Measurements from ENCODE around the gene PRKD2. TPM values are rescaled to one million over a fixed set of nuclear protein-coding genes. Genes with fewer than 3 reads are reported as not detected.

PRKD2 gene
- total RNA-seq, 1 experiment from 2014 or later, result 45.1 TPM

DNA sequence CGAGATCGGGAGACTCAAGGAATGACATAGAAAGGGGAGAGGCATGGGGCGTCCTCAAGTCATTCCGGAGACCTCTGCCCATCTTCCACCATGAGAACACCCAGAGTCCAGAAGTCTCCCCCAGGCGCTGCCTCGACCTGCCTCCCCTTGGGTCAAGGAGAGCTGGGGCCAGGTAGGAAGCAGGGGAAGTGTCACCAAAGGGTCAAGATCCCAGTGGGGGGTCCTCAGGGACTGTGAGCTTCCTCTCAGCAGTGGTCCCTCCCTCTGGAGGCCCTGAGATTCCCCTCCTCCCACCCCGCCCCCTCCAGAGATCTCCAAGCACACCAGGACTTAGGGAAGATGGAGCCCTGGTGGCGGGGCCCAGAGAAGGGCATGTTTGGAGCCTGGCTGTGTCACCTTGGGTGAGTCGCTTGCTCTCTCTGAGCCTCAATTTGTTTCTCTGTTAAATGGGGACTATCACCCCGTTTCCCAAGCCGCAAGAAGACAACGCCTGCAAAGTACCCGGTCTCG lies 56.9 kb downstream of the PRKD2 start:
- Histone ChIP-seq H3K27me3 (replicated peaks; ENCODE audit: insufficient read depth, low read depth, low read length, poor library complexity) (no peaks in the 10 kb centered on the region), H3K36me3 (ENCODE audit: insufficient read depth, low read length, poor library complexity, severe bottlenecking) (no peaks in the 10 kb centered on the region), H3K4me3 (ENCODE audit: low read depth, low read length, poor library complexity, severe bottlenecking) (peak overlapping the region; percentile 46), H3K27ac (ENCODE audit: low read depth, low read length, poor library complexity, severe bottlenecking) (no peak overlapping the region), H3K4me1 (ENCODE audit: insufficient read depth, low read length, poor library complexity, severe bottlenecking) (peaks cover 15% of the 10 kb centered on the region), H3K9me3 (ENCODE audit: low read depth, low read length, poor library complexity, severe bottlenecking) (no peaks in the 10 kb centered on the region)
- DNase-seq (ENCODE audit: low spot score), result peak; percentile 24
- intact Hi-C loops (cut with micrococcal nuclease; ENCODE audit: unreplicated experiment), result loop anchor here (2.0 kb wide), 2 partner anchors 25 to 129 kb away; no protein-coding TSS in a partner anchor
- BruUV-seq (replicated peaks), result no TSS peak
- CTCF ChIA-PET, result no interaction called here
- POLR2A ChIA-PET (ENCODE audit: low non-redundant PET), result interaction anchor here (0.6 kb wide), 1 partner anchor 35 kb away, joined by 3 read pairs; no protein-coding TSS in a partner anchor
- TF ChIP-seq, protein P1, sequence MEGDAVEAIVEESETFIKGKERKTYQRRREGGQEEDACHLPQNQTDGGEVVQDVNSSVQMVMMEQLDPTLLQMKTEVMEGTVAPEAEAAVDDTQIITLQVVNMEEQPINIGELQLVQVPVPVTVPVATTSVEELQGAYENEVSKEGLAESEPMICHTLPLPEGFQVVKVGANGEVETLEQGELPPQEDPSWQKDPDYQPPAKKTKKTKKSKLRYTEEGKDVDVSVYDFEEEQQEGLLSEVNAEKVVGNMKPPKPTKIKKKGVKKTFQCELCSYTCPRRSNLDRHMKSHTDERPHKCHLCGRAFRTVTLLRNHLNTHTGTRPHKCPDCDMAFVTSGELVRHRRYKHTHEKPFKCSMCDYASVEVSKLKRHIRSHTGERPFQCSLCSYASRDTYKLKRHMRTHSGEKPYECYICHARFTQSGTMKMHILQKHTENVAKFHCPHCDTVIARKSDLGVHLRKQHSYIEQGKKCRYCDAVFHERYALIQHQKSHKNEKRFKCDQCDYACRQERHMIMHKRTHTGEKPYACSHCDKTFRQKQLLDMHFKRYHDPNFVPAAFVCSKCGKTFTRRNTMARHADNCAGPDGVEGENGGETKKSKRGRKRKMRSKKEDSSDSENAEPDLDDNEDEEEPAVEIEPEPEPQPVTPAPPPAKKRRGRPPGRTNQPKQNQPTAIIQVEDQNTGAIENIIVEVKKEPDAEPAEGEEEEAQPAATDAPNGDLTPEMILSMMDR (conservative IDR thresholded peaks at IDR 0.05; ENCODE audit: low read depth, low read length), result no peak
- no peak for TF ChIP-seq EZH2 (IDR thresholded peaks at IDR 0.05; ENCODE audit: borderline replicate concordance, low read depth, low read length, poor library complexity, severe bottlenecking)

DNA sequence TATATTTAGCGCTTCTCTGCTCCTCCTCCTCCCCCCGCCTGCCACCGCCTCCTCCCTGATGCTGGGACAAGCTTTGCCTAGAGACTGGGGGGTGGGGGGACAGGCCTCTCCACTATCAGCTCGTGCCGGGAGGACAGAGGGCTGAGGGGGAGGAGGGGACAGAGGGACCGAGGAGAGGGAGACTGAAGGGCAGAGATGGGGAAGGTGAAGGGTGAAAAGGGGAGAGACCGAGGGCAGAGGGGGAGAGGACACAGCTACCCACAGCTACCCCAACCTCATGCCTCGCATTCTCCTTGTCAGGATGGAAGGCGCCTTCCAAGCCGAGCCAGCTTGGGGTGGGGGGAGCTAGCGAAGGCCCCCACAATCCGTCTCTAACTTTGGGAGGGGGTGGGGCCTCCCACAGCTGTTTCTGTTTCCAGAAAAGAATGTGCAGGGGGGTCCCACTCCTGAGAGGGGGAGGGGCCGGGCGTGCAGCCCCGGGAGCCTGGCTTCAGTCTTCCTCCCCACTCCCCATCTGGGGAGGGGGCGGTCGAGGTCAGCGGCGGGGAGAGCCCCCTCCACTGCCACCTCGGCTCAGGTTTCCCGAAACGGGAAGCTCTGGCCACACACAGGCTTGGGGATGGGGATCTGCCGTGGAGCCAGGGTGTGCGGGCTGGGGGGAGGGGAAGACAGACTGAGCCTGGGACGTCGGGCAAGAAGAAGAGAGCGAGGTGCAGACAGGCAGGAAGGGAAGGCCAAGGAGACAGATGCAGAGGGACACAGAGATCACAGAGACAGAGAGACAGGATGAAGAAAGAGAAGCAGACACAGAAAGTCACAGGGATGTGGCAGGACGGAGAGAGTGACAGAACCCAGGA lies 57.5 kb downstream of the PRKD2 start:
- no peaks in the 10 kb centered on the region for H3K9me3 ChIP-seq (ENCODE audit: low read depth, low read length, poor library complexity, severe bottlenecking)
- peak; percentile 33 for DNase-seq (ENCODE audit: low spot score)
- no TSS peak for BruUV-seq (replicated peaks)
- no peaks in the 10 kb centered on the region for H3K27me3 ChIP-seq (replicated peaks; ENCODE audit: insufficient read depth, low read depth, low read length, poor library complexity)
- intact Hi-C loops (cut with micrococcal nuclease; ENCODE audit: unreplicated experiment), result loop anchor here (2.0 kb wide), 2 partner anchors 25 to 129 kb away; no protein-coding TSS in a partner anchor
- no peaks in the 10 kb centered on the region for H3K36me3 ChIP-seq (ENCODE audit: insufficient read depth, low read length, poor library complexity, severe bottlenecking)
- CTCF ChIA-PET, result interaction anchor here (0.6 to 0.7 kb wide), 2 partner anchors 90 to 122 kb away, joined by 3 to 7 read pairs; no protein-coding TSS in a partner anchor
- TF ChIP-seq, protein P1 (conservative IDR thresholded peaks at IDR 0.05; ENCODE audit: low read depth, low read length), result no peak
- TF ChIP-seq EZH2 (IDR thresholded peaks at IDR 0.05; ENCODE audit: borderline replicate concordance, low read depth, low read length, poor library complexity, severe bottlenecking), result no peak
- H3K27ac ChIP-seq (ENCODE audit: low read depth, low read length, poor library complexity, severe bottlenecking), result no peak overlapping the region
- POLR2A ChIA-PET (ENCODE audit: low non-redundant PET), result interaction anchor here (0.6 kb wide), 1 partner anchor 36 kb away, joined by 3 read pairs; no protein-coding TSS in a partner anchor
- peak overlapping the region; percentile 46 for H3K4me3 ChIP-seq (ENCODE audit: low read depth, low read length, poor library complexity, severe bottlenecking)
- peaks cover 15% of the 10 kb centered on the region for H3K4me1 ChIP-seq (ENCODE audit: insufficient read depth, low read length, poor library complexity, severe bottlenecking)

DNA sequence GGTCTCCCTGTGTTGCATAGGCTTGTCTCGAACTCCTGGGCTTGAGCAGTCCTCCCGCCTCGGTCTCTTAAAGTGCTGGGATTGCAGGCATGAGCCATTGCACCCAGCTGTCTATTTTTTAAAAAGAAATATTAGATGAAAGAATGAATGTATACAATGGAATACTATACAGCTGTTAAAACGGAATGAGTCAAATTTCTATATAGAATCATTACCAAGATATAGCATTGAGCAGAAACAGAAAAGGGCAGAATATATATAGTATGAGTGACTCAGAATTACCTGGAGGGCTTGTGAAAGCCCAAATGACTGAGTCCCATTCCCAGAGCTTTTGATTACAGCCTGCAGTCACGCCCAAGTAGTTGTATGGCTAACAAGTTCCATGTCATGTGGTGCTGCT lies 60.4 kb downstream of the PRKD2 start:
- CTCF ChIA-PET, result interaction anchor here (0.7 kb wide), 1 partner anchor 41 kb away, joined by 5 read pairs; no protein-coding TSS in a partner anchor

More for the DNA sequence above, 60.4 kb downstream of the PRKD2 start:
- Histone ChIP-seq H3K27ac (ENCODE audit: low read depth, low read length, poor library complexity, severe bottlenecking) (no peak overlapping the region), H3K36me3 (ENCODE audit: insufficient read depth, low read length, poor library complexity, severe bottlenecking) (no peaks in the 10 kb centered on the region), H3K4me3 (ENCODE audit: low read depth, low read length, poor library complexity, severe bottlenecking) (no peak overlapping the region), H3K4me1 (ENCODE audit: insufficient read depth, low read length, poor library complexity, severe bottlenecking) (peaks cover 11% of the 10 kb centered on the region), H3K9me3 (ENCODE audit: low read depth, low read length, poor library complexity, severe bottlenecking) (no peaks in the 10 kb centered on the region), H3K27me3 (replicated peaks; ENCODE audit: insufficient read depth, low read depth, low read length, poor library complexity) (no peaks in the 10 kb centered on the region)
- POLR2A ChIA-PET (ENCODE audit: low non-redundant PET), result no interaction called here
- BruUV-seq (replicated peaks), result no TSS peak
- DNase-seq (ENCODE audit: low spot score), result no peak
- intact Hi-C loops (cut with micrococcal nuclease; ENCODE audit: unreplicated experiment), result no loop called here
- TF ChIP-seq EZH2 (IDR thresholded peaks at IDR 0.05; ENCODE audit: borderline replicate concordance, low read depth, low read length, poor library complexity, severe bottlenecking), result no peak
- TF ChIP-seq, protein P1 (conservative IDR thresholded peaks at IDR 0.05; ENCODE audit: low read depth, low read length), result no peak

All from A673 (cell line).